Ectodermal cell (in vitro differentiated cells): ENCODE data around the gene PFKFB3.
"Not testable (repeated sequence)": the region's sequence is repeated elsewhere in the genome, so short reads cannot be mapped to it uniquely, and the experiment has no call there.

ENCODE experiments used
- H3K27ac ChIP-seq: 2 replicates; pipeline ENCODE4 v1.7.0; 2013; ENCODE audit warnings: mild to moderate bottlenecking, low read depth, low read length; ENCODE audit not compliant: insufficient read depth, poor library complexity, severe bottlenecking
- H3K27me3 ChIP-seq: 2 replicates; pipeline ENCODE4 v1.7.0; 2013; ENCODE audit warnings: mild to moderate bottlenecking, low read length; ENCODE audit not compliant: insufficient read depth, control insufficient read depth, poor library complexity, severe bottlenecking
- H3K36me3 ChIP-seq: one replicate; pipeline ENCODE4 v1.7.0; 2013; ENCODE audit warnings: low read length; ENCODE audit not compliant: control insufficient read depth, insufficient read depth
- H3K4me1 ChIP-seq: one replicate; pipeline ENCODE4 v1.7.0; 2013; ENCODE audit warnings: low read length; ENCODE audit not compliant: control insufficient read depth, insufficient read depth
- H3K4me3 ChIP-seq: 2 replicates; pipeline ENCODE4 v1.7.0; 2013; ENCODE audit warnings: low read depth, low read length, control low read depth; ENCODE audit not compliant: insufficient read depth
- H3K9me3 ChIP-seq: 2 replicates; pipeline ENCODE4 v1.7.0; 2013; ENCODE audit warnings: mild to moderate bottlenecking, low read length, moderate library complexity; ENCODE audit not compliant: control insufficient read depth
- WGBS, 2 experiments: methylation state at CpG; one replicate each; pipeline ENCODE4 v1.1.7; 2013; ENCODE audit warnings: missing lambda C conversion rate in 2 of 2; 5-methylcytosine and 5-hydroxymethylcytosine counted together

Gene PFKFB3

GRCh38 chr10:6178581-6178980 is 24.2 kb upstream of the PFKFB3 start:
- Histone ChIP-seq H3K4me1 (no peaks in the 10 kb centered on the region), H3K27me3 (no peaks in the 10 kb centered on the region), H3K36me3 (no peaks in the 10 kb centered on the region), H3K4me3 (no peak overlapping the region), H3K27ac (no peak overlapping the region), H3K9me3 (no peaks in the 10 kb centered on the region)
- WGBS, 2 experiments = 89 to 92% methylated on average over 17 of the region's 17 CpGs

DNA sequence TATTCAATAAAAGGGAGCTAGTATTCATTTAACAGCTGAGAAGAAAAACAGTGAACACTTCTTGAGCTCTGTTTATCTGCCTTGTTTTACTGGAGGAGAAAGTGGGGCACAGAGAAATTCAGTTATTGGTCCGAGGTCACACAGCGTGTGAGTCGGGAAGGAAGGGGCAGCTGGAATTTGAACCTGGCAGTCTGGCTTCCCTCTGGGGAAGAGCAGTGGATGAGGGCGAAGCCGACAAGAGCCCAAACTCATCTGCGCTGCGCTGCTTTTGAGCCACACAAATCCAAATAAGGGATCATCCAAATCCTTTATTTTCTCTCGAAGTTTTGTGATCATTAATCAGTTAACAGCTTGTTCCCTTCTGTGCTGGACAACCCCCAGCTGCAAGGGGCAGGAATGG is 23.7 kb upstream of the PFKFB3 start:
- H3K27ac ChIP-seq = no peak overlapping the region
- H3K9me3 ChIP-seq = no peaks in the 10 kb centered on the region
- H3K36me3 ChIP-seq = no peaks in the 10 kb centered on the region
- H3K4me3 ChIP-seq = no peak overlapping the region
- H3K27me3 ChIP-seq = no peaks in the 10 kb centered on the region
- WGBS, 2 experiments = 92 to 93% methylated on average over 8 of the region's 8 CpGs
- H3K4me1 ChIP-seq = no peaks in the 10 kb centered on the region

GRCh38 chr10:6180480-6181110 is 22.1 kb upstream of the PFKFB3 start:
- Histone ChIP-seq H3K27me3 (no peaks in the 10 kb centered on the region), H3K4me3 (no peak overlapping the region), H3K9me3 (no peaks in the 10 kb centered on the region), H3K4me1 (peaks cover 3% of the 10 kb centered on the region), H3K27ac (no peak overlapping the region), H3K36me3 (no peaks in the 10 kb centered on the region)
- 89 to 92% methylated on average over 3 to 4 of the region's 4 CpGs for WGBS, 2 experiments

GRCh38 chr10:6181249-6181648 is 21.5 kb upstream of the PFKFB3 start:
- Histone ChIP-seq H3K36me3 (no peaks in the 10 kb centered on the region), H3K4me1 (peaks cover 3% of the 10 kb centered on the region), H3K27ac (no peak overlapping the region), H3K27me3 (no peaks in the 10 kb centered on the region), H3K9me3 (no peaks in the 10 kb centered on the region), H3K4me3 (no peak overlapping the region)
- 93 to 95% methylated on average over 6 of the region's 6 CpGs for WGBS, 2 experiments

GRCh38 chr10:6182454-6183098 is 20.2 kb upstream of the PFKFB3 start:
- whole genome bisulfite sequencing, 2 experiments = 77 to 78% methylated on average over 16 of the region's 16 CpGs
- no peaks in the 10 kb centered on the region for H3K9me3 ChIP-seq
- no peak overlapping the region for H3K4me3 ChIP-seq
- H3K27me3 ChIP-seq = no peaks in the 10 kb centered on the region
- H3K4me1 ChIP-seq = peaks cover 3% of the 10 kb centered on the region
- no peak overlapping the region for H3K27ac ChIP-seq
- H3K36me3 ChIP-seq = no peaks in the 10 kb centered on the region

DNA sequence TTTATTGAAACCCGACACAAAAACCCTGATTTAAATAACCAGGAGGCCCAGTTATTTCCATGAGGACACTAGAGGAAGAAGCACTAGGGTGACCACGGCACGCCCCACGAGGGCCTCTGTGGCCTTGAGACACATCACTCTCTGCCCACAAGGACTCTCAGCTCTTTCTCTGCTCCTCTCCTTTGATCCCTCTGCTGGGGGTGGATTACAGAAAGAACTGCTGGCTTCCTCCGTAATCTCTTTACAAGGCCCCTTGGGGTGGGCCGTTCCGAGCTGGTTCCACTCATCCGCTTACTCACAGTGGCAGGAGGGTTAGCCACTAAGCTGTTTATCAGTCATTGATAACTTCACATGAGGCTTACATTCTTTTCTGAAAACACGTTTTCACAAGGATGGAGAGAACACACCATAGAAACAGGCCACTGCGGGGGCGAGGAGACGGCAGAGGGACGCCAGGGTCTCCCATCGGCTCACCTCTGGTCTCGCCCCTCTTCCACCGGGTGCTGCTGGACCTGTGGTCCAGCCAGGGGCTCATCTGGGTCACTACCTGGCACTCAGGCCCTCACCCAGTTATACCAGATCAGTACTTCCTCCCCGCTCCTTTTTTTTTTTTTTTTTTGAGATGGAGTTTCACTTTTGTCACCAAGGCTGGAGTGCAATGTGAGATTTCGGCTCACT is 17.6 kb upstream of the PFKFB3 start:
- Histone ChIP-seq H3K36me3 (no peaks in the 10 kb centered on the region), H3K27ac (no peak overlapping the region), H3K27me3 (no peaks in the 10 kb centered on the region), H3K4me3 (no peak overlapping the region), H3K4me1 (peaks cover 3% of the 10 kb centered on the region), H3K9me3 (no peaks in the 10 kb centered on the region)
- WGBS, 2 experiments = 75 to 81% methylated on average over 18 of the region's 18 CpGs

GRCh38 chr10:6186894-6187256 is 15.9 kb upstream of the PFKFB3 start:
- Histone ChIP-seq H3K27me3 (no peaks in the 10 kb centered on the region), H3K36me3 (no peaks in the 10 kb centered on the region), H3K27ac (no peak overlapping the region), H3K9me3 (no peaks in the 10 kb centered on the region), H3K4me3 (no peak overlapping the region), H3K4me1 (peaks cover 3% of the 10 kb centered on the region)
- 89 to 92% methylated on average over 9 of the region's 9 CpGs for WGBS, 2 experiments

DNA sequence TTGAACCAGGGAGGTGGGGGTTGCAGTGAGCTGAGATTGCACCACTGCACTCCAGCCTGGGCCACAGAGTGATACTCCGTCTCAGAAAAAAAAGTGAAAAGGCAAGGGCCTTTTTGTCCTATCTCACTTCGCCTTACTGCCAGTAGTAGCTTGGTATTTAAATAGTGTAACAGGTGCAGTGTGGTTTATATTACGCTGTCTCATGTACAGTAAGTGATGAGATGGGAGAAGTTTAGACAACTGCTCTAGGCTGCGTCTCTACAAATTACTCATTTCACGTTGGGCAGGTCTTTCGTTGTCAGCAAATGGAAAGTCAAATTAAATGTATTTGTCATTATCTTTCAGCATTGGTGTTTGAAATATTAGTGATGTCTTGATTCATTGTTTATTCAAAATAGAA is 15.5 kb upstream of the PFKFB3 start:
- Histone ChIP-seq H3K36me3 (no peaks in the 10 kb centered on the region), H3K27ac (no peak overlapping the region), H3K27me3 (no peaks in the 10 kb centered on the region), H3K9me3 (no peaks in the 10 kb centered on the region), H3K4me1 (peaks cover 3% of the 10 kb centered on the region), H3K4me3 (no peak overlapping the region)
- WGBS, 2 experiments = 94 to 96% methylated on average over 6 of the region's 6 CpGs

DNA sequence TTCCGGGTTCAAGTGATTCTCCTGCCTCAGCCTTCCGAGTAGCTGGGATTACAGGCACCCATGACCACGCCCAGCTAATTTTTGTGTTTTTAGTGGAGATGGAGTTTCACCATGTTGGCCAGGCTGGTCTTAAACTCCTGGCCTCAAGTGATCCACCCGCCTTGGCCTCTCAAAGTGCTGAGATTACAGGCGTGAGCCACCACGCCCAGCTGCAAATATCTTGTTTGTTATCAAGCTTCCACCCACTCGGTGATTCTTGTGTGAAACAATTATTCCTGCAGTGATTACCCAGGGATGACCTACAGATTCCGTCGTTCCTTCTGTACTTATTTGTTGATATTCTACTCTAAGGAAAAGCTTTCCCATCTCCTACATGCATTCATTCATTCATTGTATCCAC is 12.7 kb upstream of the PFKFB3 start:
- not testable (repeated sequence) for H3K27ac ChIP-seq, H3K4me1 ChIP-seq, H3K9me3 ChIP-seq, H3K27me3 ChIP-seq, H3K36me3 ChIP-seq, H3K4me3 ChIP-seq
- 93 to 95% methylated on average over 9 of the region's 9 CpGs for WGBS, 2 experiments

- Histone ChIP-seq H3K36me3 (no peaks in the 10 kb centered on the region), H3K4me1 (no peaks in the 10 kb centered on the region)
- 88 to 90% methylated on average over 8 of the region's 8 CpGs for WGBS, 2 experiments
These were observed 11.6 kb upstream of the PFKFB3 start for GRCh38 chr10:6191147-6191546.

More at GRCh38 chr10:6191147-6191546, 11.6 kb upstream of the PFKFB3 start:
- H3K4me3 ChIP-seq = no peak overlapping the region
- H3K9me3 ChIP-seq = no peaks in the 10 kb centered on the region
- H3K27me3 ChIP-seq = no peaks in the 10 kb centered on the region
- no peak overlapping the region for H3K27ac ChIP-seq
